PC-9 (cell line): ENCODE measurements around the gene EEF1AKMT3. TPM values are rescaled to one million over a fixed set of nuclear protein-coding genes. Genes with fewer than 3 reads are reported as not detected.

Experiments used
- BruUV-seq: library from RNA; stranded (reverse); fragments of 400-500 nt; replicated peaks from 2 replicates; lab custom pipeline; 2021; lab: Mats Ljungman, UMichigan
- CTCF ChIA-PET: fragments of 300-600 bp; sonication (Branson Sonifier 250); formaldehyde crosslinking; loops from one replicate; lab custom pipeline; 2022; ENCODE audit warnings: antibody characterized with exemption; lab: Charles Lee
- POLR2A ChIA-PET: fragments of 300-600 bp; sonication (Branson Sonifier 250); formaldehyde crosslinking; loops from one replicate; lab custom pipeline; 2022; ENCODE audit warnings: antibody characterized with exemption; ENCODE audit not compliant: unreplicated experiment; lab: Charles Lee
- DNase-seq, 2 experiments: peaks; one replicate each; pipeline versions ENCODE4 v3.0.0 to v3.0.0-alpha.2; 2015 to 2022; ENCODE audit warnings: mixed read lengths in 1 of 2
- H2AFZ ChIP-seq: fragments of 200-600 bp; sonication (generic); 2 replicates; pipeline ENCODE4 v1.8.1; 2017; ENCODE audit warnings: antibody characterized with exemption
- H3F3A ChIP-seq: fragments of 200-600 bp; sonication (generic); 2 replicates; pipeline ENCODE4 v1.8.1; 2017; ENCODE audit warnings: antibody characterized with exemption, mild to moderate bottlenecking, low read depth; ENCODE audit not compliant: insufficient read depth
- H3K27ac ChIP-seq: fragments of 200-600 bp; sonication (generic); 2 replicates; pipeline ENCODE4 v1.6.1; 2016; ENCODE audit warnings: mixed run types
- H3K27me3 ChIP-seq: fragments of 200-600 bp; sonication (generic); 2 replicates; pipeline ENCODE4 v1.6.1; 2016; ENCODE audit warnings: low read depth, mixed run types; ENCODE audit not compliant: insufficient read depth
- H3K36me3 ChIP-seq: fragments of 200-600 bp; sonication (generic); 2 replicates; pipeline ENCODE4 v1.6.1; 2016; ENCODE audit warnings: low read depth, mixed run types
- H3K4me1 ChIP-seq: fragments of 200-600 bp; sonication (generic); replicated peaks from 2 replicates; pipeline ENCODE4 v1.6.1; 2016; ENCODE audit warnings: mixed run types; ENCODE audit not compliant: insufficient read depth
- H3K4me2 ChIP-seq: fragments of 200-600 bp; sonication (generic); 2 replicates; pipeline ENCODE4 v1.6.1; 2017; ENCODE audit warnings: mixed run types
- H3K4me3 ChIP-seq: fragments of 200-600 bp; sonication (generic); 2 replicates; pipeline ENCODE4 v1.6.1; 2016; ENCODE audit warnings: mixed run types
- H3K79me2 ChIP-seq: fragments of 200-600 bp; sonication (generic); 2 replicates; pipeline ENCODE4 v1.6.1; 2017; ENCODE audit warnings: low read depth, mixed run types
- H3K9me2 ChIP-seq: fragments of 200-600 bp; sonication (generic); 2 replicates; pipeline ENCODE4 v1.8.1; 2017; ENCODE audit warnings: mild to moderate bottlenecking; ENCODE audit not compliant: insufficient read depth
- H3K9me3 ChIP-seq: fragments of 200-600 bp; sonication (generic); 2 replicates; pipeline ENCODE4 v1.8.1; 2016; ENCODE audit warnings: low read depth; ENCODE audit not compliant: insufficient read depth
- H4K20me1 ChIP-seq: fragments of 200-600 bp; sonication (generic); 2 replicates; pipeline ENCODE4 v1.8.1; 2017; ENCODE audit not compliant: insufficient read depth
- CTCF ChIP-seq: fragments of 200-600 bp; sonication (generic); conservative IDR thresholded peaks from 2 replicates; pipeline ENCODE4 v1.6.1; 2017; ENCODE audit warnings: mixed run types, antibody characterized with exemption, mild to moderate bottlenecking, moderate library complexity
- EZH2 ChIP-seq: fragments of 200-600 bp; sonication (generic); IDR thresholded peaks from 2 replicates; pipeline ENCODE4 v1.8.0; 2017; ENCODE audit warnings: antibody characterized with exemption, low read depth
- intact Hi-C: fragments of 100-400 bp; cut with micrococcal nuclease; formaldehyde crosslinking; loops from one replicate; pipeline ENCODE4 v1.10.0; 2022; ENCODE audit not compliant: unreplicated experiment
- total RNA-seq: library from RNA; stranded (reverse); gene quantifications from 2 replicates; pipeline ENCODE4 v1.2.3, GENCODE V29; 2021

EEF1AKMT3 gene
- total RNA-seq, 1 experiment from 2014 or later: 13.1 TPM

- no peak overlapping the region for H3K27ac ChIP-seq
- H3K4me3 ChIP-seq: no peak overlapping the region
- intact Hi-C loops: no loop called here
- no TSS peak for BruUV-seq
- ChIA-PET CTCF (no interaction called here), POLR2A (no interaction called here)
- no peaks in the 10 kb centered on the region; the same call in none of the 2 replicates for H4K20me1 ChIP-seq
- H3K9me3 ChIP-seq: no peaks in the 10 kb centered on the region
- no peaks in the 10 kb centered on the region for H3K4me1 ChIP-seq
- H3F3A ChIP-seq: peaks cover 4% of the 10 kb centered on the region; the same call in 1 of the 2 replicates
- H3K9me2 ChIP-seq: no peaks in the 10 kb centered on the region
- no peak overlapping the region for H2AFZ ChIP-seq
- TF ChIP-seq CTCF (no peak), EZH2 (no peak)
- H3K4me2 ChIP-seq: no peak overlapping the region
- peaks cover 33% of the 10 kb centered on the region for H3K27me3 ChIP-seq
- no peaks in the 10 kb centered on the region for H3K36me3 ChIP-seq
- H3K79me2 ChIP-seq: no peaks in the 10 kb centered on the region
- no peak for DNase-seq
Measured at GRCh38 chr12:57763881-57764661, 8.3 kb upstream of the EEF1AKMT3 start.

- Histone ChIP-seq H3K4me1 (no peaks in the 10 kb centered on the region), H3K79me2 (no peaks in the 10 kb centered on the region), H3K27ac (no peak overlapping the region), H3F3A (peaks cover 4% of the 10 kb centered on the region; the same call in 1 of the 2 replicates), H3K36me3 (no peaks in the 10 kb centered on the region), H3K9me3 (no peaks in the 10 kb centered on the region), H3K9me2 (no peaks in the 10 kb centered on the region), H2AFZ (no peak overlapping the region), H3K4me2 (peak overlapping the region; percentile 51), H3K27me3 (peaks cover 33% of the 10 kb centered on the region), H3K4me3 (no peak overlapping the region), H4K20me1 (no peaks in the 10 kb centered on the region; the same call in 1 of the 2 replicates)
- intact Hi-C loops: no loop called here
- TF ChIP-seq EZH2 (no peak), CTCF (no peak)
- POLR2A ChIA-PET: no interaction called here
- no peak for DNase-seq
- CTCF ChIA-PET: no interaction called here
- no TSS peak for BruUV-seq
Measured at GRCh38 chr12:57764662-57765002, 7.8 kb upstream of the EEF1AKMT3 start.

- Histone ChIP-seq H3K4me3 (no peak overlapping the region), H3K9me2 (no peaks in the 10 kb centered on the region), H4K20me1 (no peaks in the 10 kb centered on the region; the same call in 1 of the 2 replicates), H3K27ac (no peak overlapping the region), H2AFZ (no peak overlapping the region), H3K4me1 (no peaks in the 10 kb centered on the region), H3K79me2 (no peaks in the 10 kb centered on the region), H3K36me3 (no peaks in the 10 kb centered on the region), H3K9me3 (no peaks in the 10 kb centered on the region), H3K27me3 (peaks cover 33% of the 10 kb centered on the region), H3F3A (peaks cover 4% of the 10 kb centered on the region; the same call in 1 of the 2 replicates), H3K4me2 (peak overlapping the region; percentile 51)
- intact Hi-C loops: no loop called here
- peak in 1 of 2 experiments; percentile 37 for DNase-seq
- TF ChIP-seq EZH2 (peak; percentile 96), CTCF (0 out of 2 replicates have a peak, but pooled peaks have one; percentile 20)
- CTCF ChIA-PET: no interaction called here
- BruUV-seq: no TSS peak
- POLR2A ChIA-PET: no interaction called here
Measured at GRCh38 chr12:57765003-57765697, 7.3 kb upstream of the EEF1AKMT3 start.
